Measurements from ENCODE around the gene METTL9.
"Not testable (repeated sequence)": the region's sequence is repeated elsewhere in the genome, so short reads cannot be mapped to it uniquely, and the experiment has no call there.

Gene METTL9

GRCh38 chr16:21611556-21612384 lies 12.4 kb downstream of the METTL9 start:
- DNase-seq: no peak

- DNase-seq: no peak
These were observed 14.0 kb downstream of the METTL9 start for GRCh38 chr16:21613361-21613760.

GRCh38 chr16:21613781-21614180 lies 14.4 kb downstream of the METTL9 start:
- no peak for DNase-seq

GRCh38 chr16:21614896-21615295 lies 15.5 kb downstream of the METTL9 start:
- DNase-seq: no peak

- no peak for DNase-seq
These were observed 18.2 kb downstream of the METTL9 start for GRCh38 chr16:21617607-21618006.

- DNase-seq: no peak
These were observed 18.9 kb downstream of the METTL9 start for GRCh38 chr16:21618281-21618680.

GRCh38 chr16:21619765-21620425 lies 20.5 kb downstream of the METTL9 start:
- DNase-seq: no peak

GRCh38 chr16:21620592-21620991 lies 21.2 kb downstream of the METTL9 start:
- DNase-seq: no peak

GRCh38 chr16:21622545-21622944 lies 23.2 kb downstream of the METTL9 start:
- no peak for DNase-seq

- no peak for DNase-seq
These were observed 25.6 kb downstream of the METTL9 start for GRCh38 chr16:21625026-21625425.

- no peak for DNase-seq
These were observed 27.4 kb downstream of the METTL9 start for GRCh38 chr16:21626659-21627277.

- DNase-seq: no peak
These were observed 28.8 kb downstream of the METTL9 start for GRCh38 chr16:21628121-21628726.

GRCh38 chr16:21628772-21629171 lies 29.4 kb downstream of the METTL9 start:
- no peak for DNase-seq

GRCh38 chr16:21629616-21630539 lies 30.5 kb downstream of the METTL9 start:
- DNase-seq: not testable (repeated sequence)

- not testable (repeated sequence) for DNase-seq
These were observed 31.5 kb downstream of the METTL9 start for GRCh38 chr16:21630866-21631265.

- not testable (repeated sequence) for DNase-seq
These were observed 32.0 kb downstream of the METTL9 start for GRCh38 chr16:21631376-21631775.

GRCh38 chr16:21631951-21632575 lies 32.7 kb downstream of the METTL9 start:
- not testable (repeated sequence) for DNase-seq

- DNase-seq: no peak
These were observed 34.8 kb downstream of the METTL9 start for GRCh38 chr16:21634216-21634615.

- not testable (repeated sequence) for DNase-seq
These were observed 36.3 kb downstream of the METTL9 start for GRCh38 chr16:21635694-21636093.

- no peak for DNase-seq
These were observed 37.9 kb downstream of the METTL9 start for GRCh38 chr16:21637032-21637968.

- no peak for DNase-seq
These were observed 39.2 kb downstream of the METTL9 start for GRCh38 chr16:21638573-21638975.

All from NCI-H446 (cell line).